T follicular helper cell (primary cell): ENCODE results near the gene MBNL2.

ENCODE experiments used
- DNase-seq: peaks from one replicate; pipeline ENCODE4 v3.0.0-alpha.2; 2020; ENCODE audit warnings: low read depth

The MBNL2 gene

GRCh38 chr13:97273341-97273831, 51.3 kb downstream of the MBNL2 start:
- no peak for DNase-seq

- no peak for DNase-seq
These were observed 52.9 kb downstream of the MBNL2 start for GRCh38 chr13:97274829-97275649.

- no peak for DNase-seq
These were observed 53.8 kb downstream of the MBNL2 start for GRCh38 chr13:97275776-97276501.

GRCh38 chr13:97276862-97277269, 54.7 kb downstream of the MBNL2 start:
- DNase-seq, result no peak

GRCh38 chr13:97278435-97279411, 56.6 kb downstream of the MBNL2 start:
- DNase-seq, result no peak

GRCh38 chr13:97279913-97280312, 57.8 kb downstream of the MBNL2 start:
- no peak for DNase-seq

GRCh38 chr13:97280478-97280877, 58.3 kb downstream of the MBNL2 start:
- no peak for DNase-seq

- DNase-seq, result no peak
These were observed 58.9 kb downstream of the MBNL2 start for GRCh38 chr13:97281028-97281427.

- DNase-seq, result no peak
These were observed 60.6 kb downstream of the MBNL2 start for GRCh38 chr13:97282705-97283104.

GRCh38 chr13:97283888-97284287, 61.8 kb downstream of the MBNL2 start:
- DNase-seq, result no peak

GRCh38 chr13:97284558-97284957, 62.4 kb downstream of the MBNL2 start:
- no peak for DNase-seq

- DNase-seq, result no peak
These were observed 63.3 kb downstream of the MBNL2 start for GRCh38 chr13:97285221-97285955.

- DNase-seq, result no peak
These were observed 64.3 kb downstream of the MBNL2 start for GRCh38 chr13:97286317-97287046.

GRCh38 chr13:97287047-97287383, 64.9 kb downstream of the MBNL2 start:
- DNase-seq, result no peak

- no peak for DNase-seq
These were observed 66.4 kb downstream of the MBNL2 start for GRCh38 chr13:97288486-97288900.

GRCh38 chr13:97289514-97290298, 67.6 kb downstream of the MBNL2 start:
- DNase-seq, result no peak

GRCh38 chr13:97295283-97296182, 73.4 kb downstream of the MBNL2 start:
- DNase-seq, result no peak

GRCh38 chr13:97296740-97297139, 74.6 kb downstream of the MBNL2 start:
- no peak for DNase-seq

- DNase-seq, result no peak
These were observed 76.7 kb downstream of the MBNL2 start for GRCh38 chr13:97298816-97299215.
